HUES64 (cell line): ENCODE measurements around the gene R3HDM2.
"Not testable (repeated sequence)": the region's sequence is repeated elsewhere in the genome, so short reads cannot be mapped to it uniquely, and the experiment has no call there.

Experiments used
- H3K27ac ChIP-seq: 2 replicates; pipeline ENCODE4 v1.7.0; 2013; ENCODE audit warnings: low read depth, low read length, inconsistent platforms
- H3K27me3 ChIP-seq: 2 replicates; pipeline ENCODE4 v1.6.1; 2013; ENCODE audit warnings: mild to moderate bottlenecking, low read length; ENCODE audit not compliant: insufficient read depth
- H3K36me3 ChIP-seq: 2 replicates; pipeline ENCODE4 v1.6.1; 2013; ENCODE audit warnings: mild to moderate bottlenecking, low read length; ENCODE audit not compliant: insufficient read depth
- H3K4me1 ChIP-seq: 2 replicates; pipeline ENCODE4 v1.6.1; 2013; ENCODE audit warnings: mild to moderate bottlenecking, low read length, moderate library complexity; ENCODE audit not compliant: insufficient read depth
- H3K4me3 ChIP-seq: 2 replicates; pipeline ENCODE4 v1.5.1; 2013; ENCODE audit warnings: mild to moderate bottlenecking, low read length, moderate library complexity
- H3K9ac ChIP-seq: 2 replicates; pipeline ENCODE4 v1.6.1; 2013; ENCODE audit warnings: mild to moderate bottlenecking, low read depth, low read length
- H3K9me3 ChIP-seq: 2 replicates; pipeline ENCODE4 v1.6.1; 2013; ENCODE audit warnings: low read depth, low read length; ENCODE audit not compliant: insufficient read depth
- WGBS: fragments of 150-250, 120-280 bp; methylation state at CpG from one replicate; pipeline ENCODE4 v1.1.7; 2013; ENCODE audit warnings: missing lambda C conversion rate; 5-methylcytosine and 5-hydroxymethylcytosine counted together

R3HDM2 gene

GRCh38 chr12:57433370-57433769 is 2.5 kb upstream of the R3HDM2 start:
- 92% methylated on average over 3 of the region's 3 CpGs for WGBS
- H3K9ac ChIP-seq, result no peak overlapping the region
- no peaks in the 10 kb centered on the region for H3K36me3 ChIP-seq

GRCh38 chr12:57431654-57432188 is 878 bp upstream of the R3HDM2 start:
- Histone ChIP-seq H3K9ac (peak overlapping the region; percentile 80; the same call in 1 of the 2 replicates), H3K4me1 (peaks cover 13% of the 10 kb centered on the region; the same call in 1 of the 2 replicates), H3K4me3 (peak overlapping the region; percentile 66), H3K27me3 (no peaks in the 10 kb centered on the region), H3K9me3 (no peaks in the 10 kb centered on the region), H3K27ac (no peak overlapping the region; the same call in 1 of the 2 replicates), H3K36me3 (no peaks in the 10 kb centered on the region)
- 92% methylated on average over 10 of the region's 11 CpGs for WGBS

More at GRCh38 chr12:57433370-57433769, 2.5 kb upstream of the R3HDM2 start:
- no peak overlapping the region for H3K27ac ChIP-seq
- no peaks in the 10 kb centered on the region for H3K9me3 ChIP-seq
- no peak overlapping the region for H3K4me3 ChIP-seq
- peaks cover 13% of the 10 kb centered on the region; the same call in 1 of the 2 replicates for H3K4me1 ChIP-seq
- no peaks in the 10 kb centered on the region for H3K27me3 ChIP-seq

GRCh38 chr12:57430112-57430930 is 522 bp downstream of the R3HDM2 start:
- no peaks in the 10 kb centered on the region for H3K9me3 ChIP-seq

DNA sequence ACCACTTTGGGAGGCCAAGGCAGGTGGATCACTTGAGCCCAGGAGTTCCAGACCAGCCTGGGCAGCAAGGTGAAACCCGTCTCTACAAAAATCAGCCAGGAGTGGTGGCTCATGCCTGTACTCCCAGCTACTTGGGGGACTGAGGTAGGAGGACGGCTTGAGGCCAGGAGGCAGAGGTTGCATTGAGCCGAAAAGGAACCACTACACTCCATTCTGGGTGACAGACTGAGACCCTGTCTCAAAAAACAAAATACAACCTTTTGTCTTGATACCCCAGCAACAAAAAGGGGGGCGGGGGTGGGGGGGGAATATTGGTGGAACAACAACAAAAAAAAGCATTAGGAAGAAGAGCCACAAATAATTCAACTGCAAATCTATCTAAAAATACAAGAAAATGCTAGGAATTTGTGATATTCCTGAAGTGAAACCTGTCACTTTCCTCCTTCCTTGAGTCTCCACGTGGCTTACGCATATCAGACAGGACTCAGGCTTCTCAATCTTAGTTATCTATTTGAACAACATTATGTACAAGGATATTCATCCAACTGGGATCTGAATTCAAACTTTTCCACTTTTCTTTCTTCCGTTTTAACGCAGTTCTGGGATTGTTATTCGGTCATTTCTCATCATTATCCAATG is 1.3 kb downstream of the R3HDM2 start:
- Histone ChIP-seq H3K4me3 (peak overlapping the region; percentile 66), H3K36me3 (no peaks in the 10 kb centered on the region), H3K27me3 (no peaks in the 10 kb centered on the region), H3K4me1 (peaks cover 13% of the 10 kb centered on the region; the same call in 1 of the 2 replicates), H3K27ac (peak overlapping the region; percentile 53), H3K9ac (peak overlapping the region; percentile 80), H3K9me3 (no peaks in the 10 kb centered on the region)
- 46% methylated on average over 8 of the region's 9 CpGs for WGBS

More at GRCh38 chr12:57430112-57430930, 522 bp downstream of the R3HDM2 start:
- Histone ChIP-seq H3K9ac (peak overlapping the region; percentile 80), H3K27me3 (no peaks in the 10 kb centered on the region), H3K4me3 (peak overlapping the region; percentile 66), H3K4me1 (peaks cover 13% of the 10 kb centered on the region; the same call in 1 of the 2 replicates), H3K36me3 (no peaks in the 10 kb centered on the region), H3K27ac (peak overlapping the region; percentile 53)
- 1% methylated on average over 74 of the region's 74 CpGs for WGBS

DNA sequence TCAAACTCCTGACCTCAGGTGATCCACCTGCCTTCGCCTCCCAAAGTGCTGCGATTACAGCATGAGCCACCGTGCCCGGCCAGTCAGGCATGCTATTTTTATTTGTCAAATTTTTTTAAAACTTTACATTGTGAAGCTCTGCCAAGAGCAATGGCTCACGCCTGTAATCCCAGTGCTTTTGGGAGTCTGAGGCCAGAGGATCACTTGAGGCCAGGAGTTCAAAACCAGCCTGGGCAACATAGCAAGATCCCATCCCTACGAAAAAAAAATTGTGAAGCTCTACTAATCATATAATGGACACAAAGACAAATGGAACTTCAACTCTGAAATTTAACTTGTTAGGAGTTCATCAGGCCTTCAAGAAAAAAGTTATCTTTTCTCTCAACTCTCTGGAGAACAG is 1.9 kb downstream of the R3HDM2 start:
- H3K27me3 ChIP-seq, result no peaks in the 10 kb centered on the region
- no peak overlapping the region; the same call in 1 of the 2 replicates for H3K4me3 ChIP-seq
- H3K36me3 ChIP-seq, result no peaks in the 10 kb centered on the region
- 88% methylated on average over 6 of the region's 6 CpGs for WGBS
- no peak overlapping the region for H3K27ac ChIP-seq
- no peaks in the 10 kb centered on the region for H3K9me3 ChIP-seq
- peaks cover 13% of the 10 kb centered on the region; the same call in 1 of the 2 replicates for H3K4me1 ChIP-seq
- no peak overlapping the region for H3K9ac ChIP-seq

DNA sequence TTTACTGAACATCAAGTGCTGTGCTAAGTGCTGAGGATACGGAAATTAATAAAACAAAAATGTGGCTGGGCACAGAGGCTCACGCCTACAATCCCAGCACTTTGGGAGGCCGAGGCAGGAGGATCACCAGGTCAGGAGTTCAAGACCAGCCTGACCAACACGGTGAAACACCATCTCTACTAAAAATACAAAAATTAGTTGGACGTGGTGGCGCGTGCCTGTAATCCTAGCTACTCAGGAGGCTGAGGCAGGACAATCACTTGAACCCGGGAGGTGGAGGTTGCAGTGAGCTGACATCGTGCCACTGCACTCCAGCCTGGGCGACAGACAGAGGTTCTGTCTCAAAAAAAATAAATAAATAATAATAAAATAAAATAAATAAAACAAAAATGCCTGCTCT is 3.9 kb downstream of the R3HDM2 start:
- H3K36me3 ChIP-seq, H3K9ac ChIP-seq, H3K4me3 ChIP-seq, H3K9me3 ChIP-seq, H3K27me3 ChIP-seq, H3K27ac ChIP-seq: not testable (repeated sequence)
- WGBS, result 95% methylated on average over 9 of the region's 10 CpGs
- peaks cover 13% of the 10 kb centered on the region; the same call in 1 of the 2 replicates for H3K4me1 ChIP-seq

- Histone ChIP-seq H3K9me3 (no peaks in the 10 kb centered on the region), H3K27me3 (no peaks in the 10 kb centered on the region), H3K36me3 (no peaks in the 10 kb centered on the region), H3K4me3 (no peak overlapping the region), H3K9ac (no peak overlapping the region), H3K4me1 (no peaks in the 10 kb centered on the region; the same call in 1 of the 2 replicates), H3K27ac (no peak overlapping the region)
- 96% methylated on average over 5 of the region's 5 CpGs for WGBS
Observed at GRCh38 chr12:57420482-57420881, 10.4 kb downstream of the R3HDM2 start.

DNA sequence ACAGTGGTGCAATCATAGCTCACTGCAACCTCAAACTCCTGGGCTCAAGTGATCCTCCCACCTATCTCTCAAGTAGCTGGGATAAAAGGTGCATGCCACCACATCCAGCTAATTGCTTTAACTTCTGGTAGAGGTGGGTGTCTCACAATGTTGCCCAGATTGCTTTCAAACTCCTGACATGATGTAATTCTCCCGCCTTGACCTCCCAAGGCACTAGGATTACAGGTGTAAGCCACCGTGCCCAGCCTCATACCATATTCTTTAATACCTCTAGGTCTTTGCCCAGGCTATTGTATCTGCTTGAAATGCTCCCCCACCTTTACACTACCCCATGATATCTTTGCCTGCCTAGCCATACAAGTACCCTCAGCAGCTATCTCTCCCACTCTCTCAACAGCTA is 11.3 kb downstream of the R3HDM2 start:
- Histone ChIP-seq H3K27ac (no peak overlapping the region), H3K9me3 (no peaks in the 10 kb centered on the region), H3K4me3 (no peak overlapping the region), H3K36me3 (no peaks in the 10 kb centered on the region), H3K27me3 (no peaks in the 10 kb centered on the region), H3K9ac (no peak overlapping the region), H3K4me1 (peaks cover 7% of the 10 kb centered on the region; the same call in 1 of the 2 replicates)
- 90% methylated on average over 2 of the region's 2 CpGs for WGBS

GRCh38 chr12:57418255-57418654 is 12.6 kb downstream of the R3HDM2 start:
- H3K4me1 ChIP-seq, result peaks cover 7% of the 10 kb centered on the region; the same call in 1 of the 2 replicates
- no peak overlapping the region for H3K4me3 ChIP-seq
- WGBS, result 96% methylated on average over 9 of the region's 9 CpGs
- no peaks in the 10 kb centered on the region for H3K9me3 ChIP-seq
- no peaks in the 10 kb centered on the region for H3K36me3 ChIP-seq
- H3K9ac ChIP-seq, result no peak overlapping the region
- no peaks in the 10 kb centered on the region for H3K27me3 ChIP-seq
- no peak overlapping the region for H3K27ac ChIP-seq

DNA sequence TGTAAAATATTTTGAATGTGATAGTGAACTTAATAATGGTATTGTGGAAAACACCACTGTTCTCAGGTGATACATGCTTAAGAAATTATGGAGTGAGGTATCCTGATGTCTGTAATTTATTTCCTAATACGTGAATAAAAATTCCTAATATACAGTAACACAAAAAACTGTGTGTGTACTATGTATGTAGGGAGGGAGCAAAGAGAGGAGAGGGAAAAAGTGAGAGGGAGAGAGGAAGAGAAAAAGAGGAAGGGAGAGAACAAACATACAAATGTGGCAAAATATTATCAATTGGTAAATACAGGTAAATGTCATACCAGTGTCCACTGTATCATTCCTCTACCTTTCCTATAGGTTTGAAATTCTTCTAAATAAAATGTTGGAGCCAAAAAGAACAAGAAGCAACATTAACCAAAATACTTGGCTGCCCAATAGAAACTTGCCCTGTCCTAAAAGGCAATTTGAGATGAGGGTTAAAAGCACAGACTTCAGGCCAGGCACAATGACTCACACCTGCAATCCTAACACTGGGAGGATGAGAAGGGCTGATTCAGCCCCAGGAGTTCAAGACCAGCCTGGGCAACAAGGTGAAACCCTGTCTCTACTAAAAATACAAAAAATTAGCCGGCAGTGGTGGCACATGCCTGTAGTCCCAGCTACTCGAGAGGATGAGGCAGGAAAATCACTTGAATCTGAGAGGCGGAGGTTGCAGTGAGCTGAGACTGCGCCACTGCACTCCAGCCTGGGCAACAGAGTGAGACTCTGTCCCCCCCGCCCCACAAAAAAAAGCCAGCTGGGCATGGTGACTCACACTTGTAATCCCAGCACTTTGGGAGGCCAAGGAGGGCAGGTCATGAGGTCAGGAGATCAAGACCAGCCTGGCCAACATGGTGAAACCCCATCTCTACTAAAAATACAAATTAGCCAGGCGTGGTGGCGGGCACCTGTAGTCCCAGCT is 14.5 kb downstream of the R3HDM2 start:
- H3K27ac ChIP-seq, result no peak overlapping the region
- WGBS, result 95% methylated on average over 7 of the region's 8 CpGs

More for the DNA sequence above, 14.5 kb downstream of the R3HDM2 start:
- H3K9ac ChIP-seq, result no peak overlapping the region
- no peaks in the 10 kb centered on the region for H3K9me3 ChIP-seq
- H3K4me1 ChIP-seq, result peaks cover 7% of the 10 kb centered on the region; the same call in 1 of the 2 replicates
- no peak overlapping the region for H3K4me3 ChIP-seq
- no peaks in the 10 kb centered on the region for H3K27me3 ChIP-seq
- H3K36me3 ChIP-seq, result no peaks in the 10 kb centered on the region
